GM23338 (cell line): ENCODE results near the gene CACNA1B.
A peak's percentile ranks its signal among the peaks of the same experiment; 100 is the strongest.

Source experiments
- CTCF ChIP-seq, 2 experiments: fragments of 200-600 bp in 1 of 2; sonication (generic) in 1 of 2; conservative IDR thresholded peaks; 2 replicates each; pipeline versions ENCODE4 v1.5.1 to v1.6.1; 2016 to 2017; ENCODE audit warnings: antibody characterized with exemption in 2 of 2, low read depth in 2 of 2, mild to moderate bottlenecking in 2 of 2, moderate library complexity in 1 of 2
- EZH2 ChIP-seq: fragments of 200-600 bp; sonication (generic); IDR thresholded peaks from one replicate; pipeline ENCODE4 v1.8.0; 2017; ENCODE audit warnings: antibody characterized with exemption, mild to moderate bottlenecking, low read depth; ENCODE audit not compliant: unreplicated experiment
- EZH2phosphoT487 ChIP-seq: fragments of 200-600 bp; sonication (generic); IDR thresholded peaks from one replicate; pipeline ENCODE4 v1.8.1; 2018; ENCODE audit warnings: antibody characterized with exemption; ENCODE audit not compliant: unreplicated experiment
- POLR2AphosphoS5 ChIP-seq: IDR thresholded peaks from 2 replicates; pipeline ENCODE4 v1.6.1; 2016; ENCODE audit warnings: antibody characterized with exemption, low read depth

DNA sequence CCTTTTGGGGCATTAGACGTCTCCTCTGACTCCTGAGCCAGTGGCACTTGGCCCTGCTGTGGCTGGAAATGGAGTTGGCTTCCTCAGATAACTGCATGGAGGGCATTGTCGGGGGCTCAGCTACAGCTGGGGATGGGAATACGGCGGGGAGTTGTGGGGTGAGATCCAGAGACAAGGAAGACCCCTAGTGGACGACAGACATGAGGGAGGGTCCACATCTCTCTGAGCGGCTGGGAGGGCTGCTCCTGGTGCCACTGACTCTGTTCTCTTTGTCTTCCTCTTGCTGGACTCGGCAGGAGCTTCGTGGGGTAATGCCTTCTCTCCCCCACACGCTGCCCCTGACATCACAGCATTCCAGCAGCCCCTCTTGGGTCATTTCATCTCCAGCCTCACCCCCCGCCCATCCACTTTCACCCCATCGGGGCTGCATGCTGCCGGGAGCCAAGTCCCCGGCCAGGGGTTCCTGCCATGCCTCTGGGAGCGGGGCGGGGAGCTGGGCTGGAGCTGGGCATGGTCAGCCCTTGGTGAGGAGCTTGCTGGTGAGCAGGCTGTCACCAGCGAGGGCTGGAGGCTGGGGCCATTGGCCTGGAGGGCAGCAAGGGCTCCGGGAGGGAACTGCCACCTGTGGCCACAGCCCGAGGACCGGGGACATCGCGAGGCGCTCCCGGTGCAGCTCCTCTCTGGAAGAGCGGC lies 172.3 kb downstream of the CACNA1B start:
- TF ChIP-seq CTCF (conservative IDR thresholded peaks at IDR 0.05; ENCODE audit: low read depth in 2 of 2) (peak in 1 of 2 experiments; percentile 30; a peak in 1 of 4 replicates), EZH2 (no peak), EZH2phosphoT487 (no peak), POLR2AphosphoS5 (no peak)
